ENCODE data around the gene ZNF263.

DNA sequence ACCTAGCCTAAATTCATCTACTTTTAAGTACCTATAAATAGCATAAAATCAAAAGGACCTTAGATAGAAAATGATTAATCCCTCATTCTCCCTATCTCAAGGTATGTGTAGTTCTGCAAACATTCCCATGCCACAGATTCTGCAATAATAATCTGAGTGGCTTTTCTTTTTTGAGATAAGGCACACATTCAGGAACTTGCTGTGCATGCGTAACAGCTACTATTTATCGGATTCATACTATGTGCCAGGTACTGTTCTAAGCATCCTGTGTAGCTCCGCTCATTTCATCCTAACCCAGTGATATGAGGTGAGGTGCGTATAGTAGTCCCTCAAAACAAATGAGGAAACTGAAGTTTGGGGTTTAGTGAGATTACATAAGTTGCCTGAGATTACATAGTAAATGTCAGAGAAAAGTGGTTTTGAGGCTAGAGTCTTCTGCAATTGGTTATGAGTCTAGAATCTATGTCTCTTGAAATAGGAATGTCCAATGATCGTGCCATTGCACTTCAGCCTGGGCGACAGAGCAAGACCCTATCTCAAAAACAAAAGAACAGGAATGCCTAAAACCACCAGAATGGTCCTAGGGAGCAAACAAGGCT lies 2.0 kb upstream of the ZNF263 start:
- TF ChIP-seq EZH2 (IDR thresholded peaks at IDR 0.05; ENCODE audit: low read depth, unreplicated experiment) = no peak
- TF ChIP-seq CTCF (conservative IDR thresholded peaks at IDR 0.05; ENCODE audit: low read depth in 2 of 2) = no peak
- no peak for TF ChIP-seq POLR2AphosphoS5 (IDR thresholded peaks at IDR 0.05; ENCODE audit: low read depth)
